SK-N-SH treated with all-trans-retinoic acid at 6 μM for 48 hours (cell line): ENCODE data around the gene CRADD.

ENCODE experiments used
- ATAC-seq: fragments of 200-7000 bp; cut with Tn5 transposase; 3 replicates; pipeline ENCODE4 v1.9.1; 2020; ENCODE audit warnings: mild to moderate bottlenecking, moderate library complexity
- ARNTL ChIP-seq: fragments of 450-650 bp; formaldehyde crosslinking; IDR thresholded peaks from 2 replicates; pipeline ENCODE4 v1.5.0; 2020; ENCODE audit warnings: low read depth, mild to moderate bottlenecking, moderate library complexity, borderline replicate concordance
- BACH2 ChIP-seq: fragments of 250-450 bp; sonication (Bioruptor Pico); IDR thresholded peaks from 2 replicates; pipeline ENCODE4 v1.9.0; 2021; ENCODE audit warnings: mild to moderate bottlenecking, borderline replicate concordance
- CREB5 ChIP-seq: fragments of 250-450 bp; sonication (Bioruptor Pico); IDR thresholded peaks from 2 replicates; pipeline ENCODE4 v1.5.1; 2020; ENCODE audit warnings: low read depth, mild to moderate bottlenecking, moderate library complexity
- CSDC2 ChIP-seq: fragments of 250-450 bp; sonication (Bioruptor Pico); IDR thresholded peaks from 2 replicates; pipeline ENCODE4 v1.5.0; 2020; ENCODE audit warnings: mild to moderate bottlenecking, moderate library complexity
- ESRRG ChIP-seq: fragments of 250-450 bp; sonication (Bioruptor Pico); IDR thresholded peaks from 2 replicates; pipeline ENCODE4 v1.6.1; 2021; ENCODE audit warnings: mild to moderate bottlenecking
- GLIS3 ChIP-seq: fragments of 250-450 bp; sonication (Bioruptor Pico); IDR thresholded peaks from 2 replicates; pipeline ENCODE4 v1.5.0; 2020; ENCODE audit warnings: mild to moderate bottlenecking, moderate library complexity
- ISL1 ChIP-seq: fragments of 250-450 bp; sonication (Bioruptor Pico); IDR thresholded peaks from 2 replicates; pipeline ENCODE4 v2.1.2; 2022; ENCODE audit warnings: mild to moderate bottlenecking, moderate library complexity
- OSR1 ChIP-seq: fragments of 250-450 bp; sonication (Bioruptor Pico); IDR thresholded peaks from 2 replicates; pipeline ENCODE4 v1.8.0; 2022; ENCODE audit warnings: moderate library complexity, mild to moderate bottlenecking, inconsistent platforms
- PATZ1 ChIP-seq: fragments of 250-450 bp; sonication (Bioruptor Pico); IDR thresholded peaks from 2 replicates; pipeline ENCODE4 v1.8.0; 2020; ENCODE audit warnings: mild to moderate bottlenecking, moderate library complexity, borderline replicate concordance
- POU6F1 ChIP-seq: fragments of 250-450 bp; sonication (Bioruptor Pico); IDR thresholded peaks from 2 replicates; pipeline ENCODE4 v1.8.0; 2021; ENCODE audit warnings: low read depth, mild to moderate bottlenecking, moderate library complexity, borderline replicate concordance
- PPARA ChIP-seq: fragments of 250-450 bp; sonication (Bioruptor Pico); IDR thresholded peaks from 2 replicates; pipeline ENCODE4 v1.5.0; 2020; ENCODE audit warnings: mild to moderate bottlenecking, borderline replicate concordance
- SNAI2 ChIP-seq: fragments of 250-450 bp; sonication (Bioruptor Pico); IDR thresholded peaks from 2 replicates; pipeline ENCODE4 v1.5.0; 2020; ENCODE audit warnings: mild to moderate bottlenecking, moderate library complexity
- TCF4 ChIP-seq: fragments of 250-450 bp; sonication (Bioruptor Pico); IDR thresholded peaks from 2 replicates; pipeline ENCODE4 v1.8.0; 2021; ENCODE audit warnings: mild to moderate bottlenecking, moderate library complexity, borderline replicate concordance
- TOX ChIP-seq: fragments of 250-450 bp; sonication (Bioruptor Pico); IDR thresholded peaks from 2 replicates; pipeline ENCODE4 v1.8.0; 2021; ENCODE audit warnings: mild to moderate bottlenecking, moderate library complexity, borderline replicate concordance
- TSHZ2 ChIP-seq: fragments of 250-450 bp; sonication (Bioruptor Pico); IDR thresholded peaks from 2 replicates; pipeline ENCODE4 v1.5.0; 2020; ENCODE audit warnings: mild to moderate bottlenecking, moderate library complexity
- ZC3H10 ChIP-seq: fragments of 250-450 bp; sonication (Bioruptor Pico); IDR thresholded peaks from 2 replicates; pipeline ENCODE4 v1.5.1; 2021; ENCODE audit warnings: mild to moderate bottlenecking, moderate library complexity
- ZFP3 ChIP-seq: fragments of 250-450 bp; sonication (Bioruptor Pico); IDR thresholded peaks from 2 replicates; pipeline ENCODE4 v1.5.0; 2020; ENCODE audit warnings: mild to moderate bottlenecking, moderate library complexity
- ZFP30 ChIP-seq: fragments of 450-650 bp; formaldehyde crosslinking; IDR thresholded peaks from 2 replicates; pipeline ENCODE4 v1.5.0; 2022; ENCODE audit warnings: mild to moderate bottlenecking, moderate library complexity
- ZNF565 ChIP-seq: fragments of 450-650 bp; formaldehyde crosslinking; conservative IDR thresholded peaks from 2 replicates; pipeline ENCODE4 v1.5.0; 2020; ENCODE audit warnings: low read depth, mild to moderate bottlenecking, moderate library complexity
- ZNF70 ChIP-seq: fragments of 450-650 bp; formaldehyde crosslinking; IDR thresholded peaks from 2 replicates; pipeline ENCODE4 v1.5.0; 2020; ENCODE audit warnings: mild to moderate bottlenecking, moderate library complexity

The CRADD gene

GRCh38 chr12:93901739-93902138 lies 224.6 kb downstream of the CRADD start (continued):
- TF ChIP-seq ZC3H10 = no peak

- no peak for ATAC-seq
- TF ChIP-seq SNAI2 (no peak), ESRRG (CRISPR knock-in tag) (no peak), ZFP3 (no peak), ARNTL (CRISPR knock-in tag) (no peak), TCF4 (CRISPR knock-in tag) (no peak), TOX (no peak), ZNF565 (no peak)
- TF ChIP-seq, all 23 proteins: peak for 0
Measured at GRCh38 chr12:93902192-93902591, 225.0 kb downstream of the CRADD start.

GRCh38 chr12:93902736-93903562 lies 225.8 kb downstream of the CRADD start:
- no peak for TF ChIP-seq PATZ1 (CRISPR knock-in tag)
- no peak for TF ChIP-seq GLIS3 (CRISPR knock-in tag)
- no peak for TF ChIP-seq TOX
- no peak for TF ChIP-seq ZNF70 (CRISPR knock-in tag)
- no peak for TF ChIP-seq SNAI2
- no peak for TF ChIP-seq ZFP30
- TF ChIP-seq ZFP3 = no peak
- no peak for TF ChIP-seq TCF4 (CRISPR knock-in tag)
- TF ChIP-seq ZNF565 = no peak
- no peak for TF ChIP-seq OSR1 (CRISPR knock-in tag)
- no peak for TF ChIP-seq CSDC2 (CRISPR knock-in tag)
- no peak for TF ChIP-seq ESRRG (CRISPR knock-in tag)
- TF ChIP-seq CREB5 (CRISPR knock-in tag) = no peak
- TF ChIP-seq POU6F1 (CRISPR knock-in tag) = no peak
- TF ChIP-seq ISL1 (CRISPR knock-in tag) = no peak
- no peak for TF ChIP-seq ZC3H10
- TF ChIP-seq BACH2 (CRISPR knock-in tag) = no peak
- TF ChIP-seq ARNTL (CRISPR knock-in tag) = no peak
- TF ChIP-seq PPARA (CRISPR knock-in tag) = no peak
- no peak for ATAC-seq

GRCh38 chr12:93904124-93904523 lies 226.9 kb downstream of the CRADD start:
- no peak for ATAC-seq
- TF ChIP-seq POU6F1 (CRISPR knock-in tag) (no peak), ARNTL (CRISPR knock-in tag) (no peak), TSHZ2 (CRISPR knock-in tag) (no peak), PATZ1 (CRISPR knock-in tag) (no peak), TOX (no peak), ZFP3 (no peak)
